Measurements from ENCODE around the gene GLI2.
A peak's percentile ranks its signal among the peaks of the same experiment; 100 is the strongest.

The GLI2 gene

GRCh38 chr2:120707816-120708215 is 27.9 kb upstream of the GLI2 start:
- DNase-seq (ENCODE audit: low read depth, low spot score): no peak
- ChIA-PET POLR2A (no interaction called here), CTCF (interaction anchor here (0.8 to 8.6 kb wide), 5 partner anchors 11 to 649 kb away, joined by 3 to 69 read pairs (median 3); no protein-coding TSS in a partner anchor)
- no peak overlapping the region for H3K4me3 ChIP-seq (ENCODE audit: low read depth, low read length)
- TF ChIP-seq, protein P1, sequence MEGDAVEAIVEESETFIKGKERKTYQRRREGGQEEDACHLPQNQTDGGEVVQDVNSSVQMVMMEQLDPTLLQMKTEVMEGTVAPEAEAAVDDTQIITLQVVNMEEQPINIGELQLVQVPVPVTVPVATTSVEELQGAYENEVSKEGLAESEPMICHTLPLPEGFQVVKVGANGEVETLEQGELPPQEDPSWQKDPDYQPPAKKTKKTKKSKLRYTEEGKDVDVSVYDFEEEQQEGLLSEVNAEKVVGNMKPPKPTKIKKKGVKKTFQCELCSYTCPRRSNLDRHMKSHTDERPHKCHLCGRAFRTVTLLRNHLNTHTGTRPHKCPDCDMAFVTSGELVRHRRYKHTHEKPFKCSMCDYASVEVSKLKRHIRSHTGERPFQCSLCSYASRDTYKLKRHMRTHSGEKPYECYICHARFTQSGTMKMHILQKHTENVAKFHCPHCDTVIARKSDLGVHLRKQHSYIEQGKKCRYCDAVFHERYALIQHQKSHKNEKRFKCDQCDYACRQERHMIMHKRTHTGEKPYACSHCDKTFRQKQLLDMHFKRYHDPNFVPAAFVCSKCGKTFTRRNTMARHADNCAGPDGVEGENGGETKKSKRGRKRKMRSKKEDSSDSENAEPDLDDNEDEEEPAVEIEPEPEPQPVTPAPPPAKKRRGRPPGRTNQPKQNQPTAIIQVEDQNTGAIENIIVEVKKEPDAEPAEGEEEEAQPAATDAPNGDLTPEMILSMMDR (IDR thresholded peaks at IDR 0.05; ENCODE audit: insufficient read depth, low read length, missing control alignments): no peak

DNA sequence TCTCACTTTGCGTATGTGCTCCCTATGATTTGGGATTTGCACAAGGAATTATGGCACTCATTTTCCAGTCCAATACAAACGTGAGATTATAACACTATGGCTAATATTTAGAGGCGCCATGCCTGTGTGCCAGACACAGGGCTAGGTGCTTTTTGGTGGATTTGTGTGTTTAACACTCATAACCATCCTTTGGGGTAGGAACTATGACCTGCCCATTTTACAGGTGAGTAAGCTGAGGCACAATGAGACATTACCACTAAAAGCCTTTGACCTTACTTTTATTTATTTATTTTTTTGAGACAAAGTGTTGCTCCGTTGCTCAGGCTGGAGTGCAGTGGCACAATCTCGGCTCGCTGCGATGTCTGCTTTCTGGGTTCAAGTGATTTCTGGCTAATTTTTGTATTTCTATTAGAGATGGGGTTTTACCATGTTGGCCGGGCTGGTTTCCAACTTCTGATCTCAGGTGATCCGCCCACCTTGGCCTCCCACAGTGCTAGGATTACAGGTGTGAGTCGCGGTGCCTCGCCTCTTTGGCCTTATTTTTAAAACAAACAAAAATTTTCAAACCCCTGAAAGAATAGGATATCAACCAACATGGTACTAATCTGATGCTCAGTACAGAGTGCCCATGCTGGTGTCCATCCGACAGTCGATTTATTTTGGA is 26.6 kb upstream of the GLI2 start:
- POLR2A ChIA-PET: no interaction called here
- CTCF ChIA-PET: interaction anchor here (1.3 to 8.6 kb wide), 5 partner anchors 12 to 379 kb away, joined by 3 to 69 read pairs (median 8); no protein-coding TSS in a partner anchor
- no peak for DNase-seq (ENCODE audit: low read depth, low spot score)
- TF ChIP-seq, protein P1 (IDR thresholded peaks at IDR 0.05; ENCODE audit: insufficient read depth, low read length, missing control alignments): no peak
- H3K4me3 ChIP-seq (ENCODE audit: low read depth, low read length): no peak overlapping the region

GRCh38 chr2:120709608-120710041 is 26.0 kb upstream of the GLI2 start:
- no peak overlapping the region; the same call in 1 of the 2 replicates for H3K4me3 ChIP-seq (ENCODE audit: low read depth, low read length)
- POLR2A ChIA-PET: no interaction called here
- no peak for DNase-seq (ENCODE audit: low read depth, low spot score)
- CTCF ChIA-PET: interaction anchor here (0.9 to 8.6 kb wide), 7 partner anchors 12 to 379 kb away, joined by 3 to 69 read pairs (median 6); no protein-coding TSS in a partner anchor
- TF ChIP-seq, protein P1 (IDR thresholded peaks at IDR 0.05; ENCODE audit: insufficient read depth, low read length, missing control alignments): no peak

DNA sequence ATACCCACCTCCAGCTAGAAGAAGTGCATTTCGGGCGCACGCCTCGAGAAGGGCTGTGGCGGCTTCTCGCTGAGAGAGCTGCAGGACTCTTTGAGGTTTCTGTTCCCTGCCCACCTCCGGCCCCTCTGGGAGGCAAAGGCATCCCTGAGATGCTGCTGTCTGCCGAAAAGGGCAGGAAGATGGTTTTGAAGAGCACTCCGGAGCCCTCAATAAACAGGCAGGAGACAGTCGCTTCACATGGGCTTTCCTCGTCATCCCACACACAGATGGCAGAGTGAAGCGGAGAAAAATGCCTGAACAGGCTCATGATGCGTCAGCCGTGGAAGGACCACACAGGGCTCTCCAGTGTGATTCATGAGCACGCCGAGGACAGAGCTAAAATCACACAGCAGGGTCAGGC is 25.4 kb upstream of the GLI2 start:
- DNase-seq (ENCODE audit: low read depth, low spot score): peak; percentile 52
- POLR2A ChIA-PET: interaction anchor here (1.0 kb wide), 3 partner anchors 26 to 365 kb away, joined by 3 to 6 read pairs (median 5); no protein-coding TSS in a partner anchor
- H3K4me3 ChIP-seq (ENCODE audit: low read depth, low read length): peak overlapping the region; percentile 29
- CTCF ChIA-PET: interaction anchor here (0.9 to 8.6 kb wide), 7 partner anchors 13 to 378 kb away, joined by 3 to 69 read pairs (median 6); no protein-coding TSS in a partner anchor
- TF ChIP-seq, protein P1 (IDR thresholded peaks at IDR 0.05; ENCODE audit: insufficient read depth, low read length, missing control alignments): no peak

DNA sequence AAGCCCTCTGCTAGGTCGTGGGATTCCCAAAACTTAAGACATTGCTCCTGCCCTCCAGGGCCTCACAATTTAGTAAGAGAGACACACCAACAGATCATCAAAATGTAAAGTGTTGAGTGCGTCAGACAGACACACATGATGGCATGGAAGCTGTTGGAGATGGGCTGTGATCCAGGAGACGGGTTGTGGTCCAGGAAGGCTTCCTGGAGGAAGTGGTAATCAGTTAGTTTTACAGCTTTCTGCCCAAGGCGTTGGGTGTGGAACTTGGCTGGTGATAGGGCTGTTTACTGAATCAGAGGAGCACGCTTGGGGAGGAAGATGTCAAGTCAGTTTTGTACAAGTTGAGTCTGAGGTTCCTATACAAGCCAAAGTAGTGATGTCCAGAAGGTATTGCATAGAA is 24.0 kb upstream of the GLI2 start:
- TF ChIP-seq, protein P1 (IDR thresholded peaks at IDR 0.05; ENCODE audit: insufficient read depth, low read length, missing control alignments): no peak
- DNase-seq (ENCODE audit: low read depth, low spot score): no peak
- no peak overlapping the region for H3K4me3 ChIP-seq (ENCODE audit: low read depth, low read length)
- POLR2A ChIA-PET: interaction anchor here (0.8 to 2.1 kb wide), 5 partner anchors 21 to 364 kb away, joined by 3 to 6 read pairs (median 3); no protein-coding TSS in a partner anchor
- CTCF ChIA-PET: interaction anchor here (0.8 to 8.6 kb wide), 8 partner anchors 10 to 368 kb away, joined by 3 to 69 read pairs (median 6); no protein-coding TSS in a partner anchor

GRCh38 chr2:120712180-120712681 is 23.4 kb upstream of the GLI2 start:
- CTCF ChIA-PET: interaction anchor here (0.8 to 8.6 kb wide), 8 partner anchors 11 to 367 kb away, joined by 3 to 69 read pairs (median 5); no protein-coding TSS in a partner anchor
- TF ChIP-seq, protein P1 (IDR thresholded peaks at IDR 0.05; ENCODE audit: insufficient read depth, low read length, missing control alignments): no peak
- DNase-seq (ENCODE audit: low read depth, low spot score): no peak
- H3K4me3 ChIP-seq (ENCODE audit: low read depth, low read length): no peak overlapping the region
- POLR2A ChIA-PET: interaction anchor here (0.8 to 2.1 kb wide), 4 partner anchors 25 to 363 kb away, joined by 3 to 6 read pairs (median 4); no protein-coding TSS in a partner anchor
